Colonic mucosa (tissue), 4 donors: Measurements from ENCODE around the gene RUNX3. TPM values are rescaled to one million over a fixed set of nuclear protein-coding genes. Genes with fewer than 3 reads are reported as not detected.

ENCODE experiments used
- DNase-seq: peaks from one replicate; pipeline ENCODE4 v3.0.0-alpha.2; 2020
- H3K27ac ChIP-seq: fragments of 200-600 bp; one replicate; pipeline ENCODE4 v1.8.0; 2021
- H3K27me3 ChIP-seq: fragments of 200-600 bp; one replicate; pipeline ENCODE4 v1.8.0; 2021
- H3K36me3 ChIP-seq: fragments of 200-600 bp; one replicate; pipeline ENCODE4 v1.8.0; 2021
- H3K4me1 ChIP-seq: fragments of 200-600 bp; one replicate; pipeline ENCODE4 v1.8.0; 2021; ENCODE audit warnings: mild to moderate bottlenecking
- H3K4me3 ChIP-seq: fragments of 200-600 bp; one replicate; pipeline ENCODE4 v1.8.0; 2021
- H3K9ac ChIP-seq, 2 donors: one replicate each; pipeline ENCODE4 v1.7.0; 2013; ENCODE audit warnings: control low read depth in 2 of 2, low read depth in 2 of 2, low read length in 2 of 2
- H3K9me3 ChIP-seq: fragments of 200-600 bp; one replicate; pipeline ENCODE4 v1.8.0; 2021
- intact Hi-C: fragments of 100-400 bp; cut with DNase I; formaldehyde crosslinking; loops from one replicate; pipeline ENCODE4 v1.14.1; 2022
- total RNA-seq, 2 donors: library from RNA; stranded (reverse); fragmentation: NEBNext Ultra II Directional in 1 of 2; extraction: Animal tissue kit (Norgen Biotek cat#: 25700) in 1 of 2; gene quantifications; one replicate each; pipeline ENCODE4 v1.2.1, GENCODE V29; 2021
- TF ChIP-seq, protein P1 (sequence below): fragments of 200-600 bp; IDR thresholded peaks from one replicate; pipeline ENCODE4 v1.8.0; 2022; ENCODE audit warnings: antibody characterized with exemption, mild to moderate bottlenecking
- donor health status: healthy.
- donor health status: DM: no; HTN: no; CAD: no.
- donor health status: DM: no; HTN: no; CAD: no.

RUNX3 gene
- total RNA-seq, 2 donors from 2014 or later = 1.6 to 3.2 TPM

DNA sequence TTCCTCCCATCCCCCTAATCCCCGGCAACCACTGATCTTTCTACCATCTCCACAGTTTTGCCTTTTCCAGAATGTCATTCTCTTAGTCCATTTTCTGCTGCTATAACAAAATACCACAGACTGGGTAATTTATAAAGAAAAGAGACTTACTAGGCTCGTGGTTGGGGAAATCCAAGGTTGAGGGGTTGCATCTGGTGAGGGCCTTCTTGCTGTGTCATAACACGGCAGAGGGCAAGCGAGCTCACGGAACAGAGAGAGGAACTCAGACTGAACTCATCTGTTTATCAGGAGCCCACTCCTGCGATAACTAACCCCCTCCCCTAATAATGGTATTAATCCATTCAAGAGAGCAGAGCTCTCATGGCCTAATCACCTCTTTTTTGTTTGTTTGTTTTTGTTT, 52.0 kb downstream of the RUNX3 start:
- intact Hi-C loops = no loop called here
- Histone ChIP-seq H3K9ac (no peak overlapping the region), H3K9me3 (no peaks in the 10 kb centered on the region), H3K4me3 (no peak overlapping the region), H3K27me3 (no peaks in the 10 kb centered on the region), H3K27ac (no peak overlapping the region), H3K4me1 (no peaks in the 10 kb centered on the region), H3K36me3 (no peaks in the 10 kb centered on the region)
- DNase-seq = no peak
- TF ChIP-seq, protein P1, sequence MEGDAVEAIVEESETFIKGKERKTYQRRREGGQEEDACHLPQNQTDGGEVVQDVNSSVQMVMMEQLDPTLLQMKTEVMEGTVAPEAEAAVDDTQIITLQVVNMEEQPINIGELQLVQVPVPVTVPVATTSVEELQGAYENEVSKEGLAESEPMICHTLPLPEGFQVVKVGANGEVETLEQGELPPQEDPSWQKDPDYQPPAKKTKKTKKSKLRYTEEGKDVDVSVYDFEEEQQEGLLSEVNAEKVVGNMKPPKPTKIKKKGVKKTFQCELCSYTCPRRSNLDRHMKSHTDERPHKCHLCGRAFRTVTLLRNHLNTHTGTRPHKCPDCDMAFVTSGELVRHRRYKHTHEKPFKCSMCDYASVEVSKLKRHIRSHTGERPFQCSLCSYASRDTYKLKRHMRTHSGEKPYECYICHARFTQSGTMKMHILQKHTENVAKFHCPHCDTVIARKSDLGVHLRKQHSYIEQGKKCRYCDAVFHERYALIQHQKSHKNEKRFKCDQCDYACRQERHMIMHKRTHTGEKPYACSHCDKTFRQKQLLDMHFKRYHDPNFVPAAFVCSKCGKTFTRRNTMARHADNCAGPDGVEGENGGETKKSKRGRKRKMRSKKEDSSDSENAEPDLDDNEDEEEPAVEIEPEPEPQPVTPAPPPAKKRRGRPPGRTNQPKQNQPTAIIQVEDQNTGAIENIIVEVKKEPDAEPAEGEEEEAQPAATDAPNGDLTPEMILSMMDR = no peak

DNA sequence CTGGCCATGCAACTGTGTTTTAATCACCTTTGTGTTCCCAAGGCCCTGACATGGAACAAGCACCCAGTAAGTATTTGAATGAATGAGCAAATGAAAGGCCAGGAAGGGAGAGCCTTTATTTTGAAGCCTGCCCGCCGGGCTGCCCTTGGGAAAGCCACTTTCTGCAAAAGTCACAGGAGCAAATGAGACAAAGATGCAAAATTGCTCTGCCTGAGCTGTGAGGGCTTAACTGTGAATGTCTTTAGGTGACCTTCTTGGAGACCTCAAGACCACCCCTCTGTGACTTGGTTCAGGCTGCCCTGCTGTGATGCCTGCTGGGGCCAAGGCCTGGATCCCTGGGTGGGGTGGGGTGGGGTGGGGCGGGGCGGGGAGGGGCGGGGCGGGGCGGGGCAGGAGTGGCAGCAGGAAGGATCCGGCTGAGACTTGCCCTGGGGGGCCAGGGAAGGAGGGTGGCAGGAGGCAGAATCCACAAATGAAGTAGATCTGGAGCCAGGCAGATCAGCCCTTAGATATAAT, 54.0 kb downstream of the RUNX3 start:
- TF ChIP-seq, protein P1 = no peak
- no peak for DNase-seq
- H3K4me1 ChIP-seq = no peaks in the 10 kb centered on the region
- H3K27ac ChIP-seq = no peak overlapping the region
- intact Hi-C loops = no loop called here
- H3K9me3 ChIP-seq = no peaks in the 10 kb centered on the region
- no peak overlapping the region for H3K9ac ChIP-seq
- H3K27me3 ChIP-seq = no peaks in the 10 kb centered on the region
- H3K36me3 ChIP-seq = no peaks in the 10 kb centered on the region
- H3K4me3 ChIP-seq = no peak overlapping the region

DNA sequence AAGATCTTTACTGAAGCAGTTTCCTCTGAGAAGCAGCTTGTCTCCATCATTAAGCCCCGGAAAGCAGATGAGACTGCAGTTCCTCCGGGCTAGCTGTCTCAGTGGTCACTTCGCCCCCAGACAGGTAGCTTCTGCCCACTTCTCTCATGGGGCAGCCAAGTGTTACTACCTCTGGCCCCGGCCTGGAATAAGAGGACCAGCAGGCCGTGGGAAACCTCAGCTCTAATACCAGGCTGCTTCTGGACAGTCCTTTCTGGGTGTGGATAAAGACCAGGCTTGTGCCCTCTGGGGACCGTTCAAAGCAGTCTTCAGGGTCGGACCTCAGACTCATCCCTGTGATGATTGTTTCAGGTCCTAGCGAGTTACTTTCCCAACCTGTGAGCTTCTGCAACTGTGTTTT, 54.8 kb downstream of the RUNX3 start:
- Histone ChIP-seq H3K27ac (no peak overlapping the region), H3K4me1 (no peaks in the 10 kb centered on the region), H3K9ac (no peak overlapping the region), H3K36me3 (no peaks in the 10 kb centered on the region), H3K9me3 (no peaks in the 10 kb centered on the region), H3K4me3 (no peak overlapping the region), H3K27me3 (no peaks in the 10 kb centered on the region)
- intact Hi-C loops = no loop called here
- DNase-seq = no peak
- TF ChIP-seq, protein P1 = no peak

DNA sequence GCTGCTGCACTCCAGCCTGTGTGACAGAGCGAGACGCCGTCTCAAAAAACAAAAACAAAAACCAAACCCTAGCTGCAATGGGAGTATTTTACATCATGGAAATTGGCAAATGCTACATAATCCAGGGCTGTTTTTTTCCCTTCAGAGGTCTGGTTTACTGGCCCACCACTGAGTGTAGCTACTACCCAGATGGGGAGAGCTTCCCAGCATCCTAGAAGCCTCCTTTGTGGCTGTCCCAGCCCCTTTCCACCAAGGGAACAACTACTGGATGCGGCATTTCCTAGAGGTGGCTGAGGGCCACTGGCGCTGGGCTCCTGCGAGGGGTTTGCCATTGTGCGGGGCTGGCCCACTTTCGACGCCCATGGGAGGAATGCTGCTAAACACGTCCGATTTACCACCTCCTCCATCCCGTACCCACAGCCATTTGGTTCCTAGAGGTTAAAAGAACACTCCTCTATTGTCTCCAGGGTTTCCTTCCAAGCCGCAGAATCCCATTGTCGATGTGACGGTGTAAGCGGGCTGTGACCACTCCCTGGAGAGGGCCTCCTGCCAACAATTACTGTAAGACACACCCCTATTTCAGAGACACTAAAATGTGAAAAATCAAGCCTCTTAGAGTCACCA, 55.4 kb downstream of the RUNX3 start:
- intact Hi-C loops = no loop called here
- Histone ChIP-seq H3K9ac (no peak overlapping the region), H3K36me3 (no peaks in the 10 kb centered on the region), H3K9me3 (no peaks in the 10 kb centered on the region), H3K27me3 (no peaks in the 10 kb centered on the region), H3K27ac (no peak overlapping the region), H3K4me1 (no peaks in the 10 kb centered on the region), H3K4me3 (no peak overlapping the region)
- DNase-seq = peak; percentile 23
- TF ChIP-seq, protein P1 = no peak

DNA sequence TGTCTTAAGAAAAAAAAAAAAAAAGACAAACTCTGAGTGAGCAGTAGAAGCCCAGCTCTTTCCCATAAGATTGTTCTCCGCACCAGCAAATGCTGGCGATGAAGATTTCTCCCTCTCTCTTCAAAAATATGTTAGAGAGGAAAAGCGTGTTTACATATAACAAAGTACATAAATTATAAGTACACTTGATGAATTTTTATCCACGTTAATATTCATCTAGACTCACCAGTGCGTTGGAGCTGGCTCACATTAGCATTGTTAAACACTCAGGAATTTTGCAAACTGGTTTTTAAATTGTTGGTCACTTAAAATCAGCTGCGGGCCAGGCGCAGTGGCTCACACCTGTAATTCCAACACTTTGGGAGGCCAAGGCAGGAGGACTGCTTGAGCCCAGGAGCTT, 56.0 kb downstream of the RUNX3 start:
- H3K4me1 ChIP-seq = no peaks in the 10 kb centered on the region
- H3K9ac ChIP-seq = no peak overlapping the region
- H3K9me3 ChIP-seq = no peaks in the 10 kb centered on the region
- no peak overlapping the region for H3K27ac ChIP-seq
- intact Hi-C loops = no loop called here
- no peaks in the 10 kb centered on the region for H3K36me3 ChIP-seq
- H3K4me3 ChIP-seq = no peak overlapping the region
- no peaks in the 10 kb centered on the region for H3K27me3 ChIP-seq
- DNase-seq = peak; percentile 5
- TF ChIP-seq, protein P1 = no peak
